Mammary epithelial cell (primary cell): Measurements from ENCODE around the gene NPIPB6.

Source experiments
- EZH2 ChIP-seq: IDR thresholded peaks from 2 replicates; pipeline ENCODE4 v1.6.1; 2012; ENCODE audit warnings: low read length, inconsistent platforms, borderline replicate concordance
- TF ChIP-seq, protein P1 (sequence below), 2 donors: IDR thresholded peaks in 1 of 2; conservative IDR thresholded peaks in 1 of 2; 2 replicates each; pipeline ENCODE4 v1.5.1; 2011 to 2012; ENCODE audit warnings: inconsistent platforms in 2 of 2, low read length in 2 of 2, mild to moderate bottlenecking in 2 of 2, control low read depth in 1 of 2, low read depth in 1 of 2; ENCODE audit not compliant: insufficient read depth in 1 of 2; ENCODE audit errors: extremely low read depth in 1 of 2

DNA sequence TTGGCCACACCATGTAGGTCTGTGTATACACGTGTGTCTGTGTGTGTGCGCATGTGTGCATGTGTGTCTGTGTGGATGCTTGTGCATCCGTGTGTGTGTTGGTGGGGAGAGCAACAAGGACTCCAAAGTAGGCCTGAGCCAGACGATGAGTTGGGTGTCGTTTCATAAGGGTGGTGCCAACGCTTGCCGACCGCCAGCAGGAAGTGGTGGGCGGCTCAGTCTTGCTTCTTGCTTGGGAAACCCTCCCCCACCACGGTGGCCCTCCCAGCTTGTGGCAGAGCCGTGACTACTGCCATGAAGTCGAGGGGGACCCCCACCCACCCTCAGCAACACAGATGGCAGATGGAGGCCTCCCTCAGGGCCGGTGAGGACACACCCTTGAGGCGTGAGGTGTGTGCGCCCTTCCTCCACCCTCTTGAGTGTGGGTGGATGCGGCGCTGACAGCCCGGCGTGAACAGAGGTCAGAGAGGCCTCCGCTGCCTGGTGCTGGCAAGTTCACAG lies 53.4 kb downstream of the NPIPB6 start:
- TF ChIP-seq, protein P1, sequence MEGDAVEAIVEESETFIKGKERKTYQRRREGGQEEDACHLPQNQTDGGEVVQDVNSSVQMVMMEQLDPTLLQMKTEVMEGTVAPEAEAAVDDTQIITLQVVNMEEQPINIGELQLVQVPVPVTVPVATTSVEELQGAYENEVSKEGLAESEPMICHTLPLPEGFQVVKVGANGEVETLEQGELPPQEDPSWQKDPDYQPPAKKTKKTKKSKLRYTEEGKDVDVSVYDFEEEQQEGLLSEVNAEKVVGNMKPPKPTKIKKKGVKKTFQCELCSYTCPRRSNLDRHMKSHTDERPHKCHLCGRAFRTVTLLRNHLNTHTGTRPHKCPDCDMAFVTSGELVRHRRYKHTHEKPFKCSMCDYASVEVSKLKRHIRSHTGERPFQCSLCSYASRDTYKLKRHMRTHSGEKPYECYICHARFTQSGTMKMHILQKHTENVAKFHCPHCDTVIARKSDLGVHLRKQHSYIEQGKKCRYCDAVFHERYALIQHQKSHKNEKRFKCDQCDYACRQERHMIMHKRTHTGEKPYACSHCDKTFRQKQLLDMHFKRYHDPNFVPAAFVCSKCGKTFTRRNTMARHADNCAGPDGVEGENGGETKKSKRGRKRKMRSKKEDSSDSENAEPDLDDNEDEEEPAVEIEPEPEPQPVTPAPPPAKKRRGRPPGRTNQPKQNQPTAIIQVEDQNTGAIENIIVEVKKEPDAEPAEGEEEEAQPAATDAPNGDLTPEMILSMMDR (conservative IDR thresholded peaks at IDR 0.05 in 1 of 2, IDR thresholded peaks at IDR 0.05 in 1 of 2; ENCODE audit: extremely low read depth in 1 of 2, insufficient read depth in 1 of 2, low read depth in 1 of 2, low read length in 2 of 2), result no peak
- TF ChIP-seq EZH2, result no peak
